Gastrocnemius medialis (tissue), 4 donors: ENCODE data around the gene LIME1. TPM values are rescaled to one million over a fixed set of nuclear protein-coding genes. Genes with fewer than 3 reads are reported as not detected.

ENCODE experiments used
- ATAC-seq, 2 donors: fragments of 150-250 bp; one replicate each; pipeline ENCODE4 v1.9.1; 2016
- DNase-seq, 2 donors: peaks; one replicate each; pipeline ENCODE4 v3.0.0-alpha.2; 2019
- H3K27ac ChIP-seq, 4 donors: fragments of 200-600 bp; sonication (generic); 1 replicate in 1 of 4; 2 replicates in 3 of 4; pipeline ENCODE4 v1.5.1; 2016 to 2018; ENCODE audit warnings: mild to moderate bottlenecking in 2 of 4, moderate library complexity in 1 of 4
- H3K27me3 ChIP-seq, 3 donors: fragments of 200-600 bp; sonication (generic) in 2 of 3; 1 replicate in 1 of 3; 2 replicates in 2 of 3; pipeline versions ENCODE4 v1.5.1 to v1.6.0; 2016 to 2019; ENCODE audit warnings: mild to moderate bottlenecking in 1 of 3, moderate library complexity in 1 of 3
- H3K36me3 ChIP-seq, 2 donors: fragments of 200-600 bp; sonication (generic) in 1 of 2; one replicate each; pipeline ENCODE4 v1.5.1; 2017 to 2018
- H3K4me1 ChIP-seq, 2 donors: fragments of 200-600 bp; sonication (generic) in 1 of 2; one replicate each; pipeline ENCODE4 v1.5.1; 2016 to 2017; ENCODE audit warnings: mild to moderate bottlenecking in 2 of 2
- H3K4me3 ChIP-seq, 4 donors: fragments of 200-600 bp; sonication (generic) in 3 of 4; 1 replicate in 1 of 4; 2 replicates in 3 of 4; pipeline ENCODE4 v1.5.1; 2016 to 2019; ENCODE audit warnings: mild to moderate bottlenecking in 2 of 4
- H3K9me3 ChIP-seq, 3 donors: fragments of 200-600 bp; sonication (generic) in 2 of 3; 1 replicate in 1 of 3; 2 replicates in 2 of 3; pipeline ENCODE4 v1.5.1; 2016 to 2019
- CTCF ChIP-seq, 5 experiments: fragments of 450-650 bp in 3 of 5; fragments of 200-600 bp in 2 of 5; sonication (generic) in 2 of 5; IDR thresholded peaks in 4 of 5; conservative IDR thresholded peaks in 1 of 5; 1 replicate in 4 of 5; 2 replicates in 1 of 5; pipeline ENCODE4 v1.5.1; 2016 to 2019; ENCODE audit warnings: antibody characterized with exemption in 5 of 5, mild to moderate bottlenecking in 3 of 5, moderate library complexity in 3 of 5
- POLR2A ChIP-seq, 2 donors: fragments of 450-650 bp; IDR thresholded peaks; one replicate each; pipeline ENCODE4 v1.6.1; 2017; ENCODE audit warnings: antibody characterized with exemption in 2 of 2, mild to moderate bottlenecking in 2 of 2, moderate library complexity in 2 of 2
- in situ Hi-C, 4 donors: fragments of 200-750 bp; cut with MboI; loops; one replicate each; pipeline versions ENCODE4 v1.15.0 to v1.8.0; 2017; ENCODE audit warnings: low sequenced_read_pairs in 4 of 4
- intact Hi-C: fragments of 100-400 bp; cut with DNase I; formaldehyde crosslinking; loops from one replicate; pipeline ENCODE4 v1.15.1; 2023; ENCODE audit warnings: low total_unique reads
- total RNA-seq, 4 donors: library from RNA; depleted of rRNA; stranded (reverse); fragments of >200 nt; gene quantifications; one replicate each; pipeline versions ENCODE4 v1.1.0 to v1.2.3, GENCODE V29; 2016

Gene LIME1
- total RNA-seq, 4 donors from 2014 or later, result 2.0 to 6.3 (median 4.1) TPM

- Histone ChIP-seq H3K27ac (peak overlapping the region; percentile 78 to 83 (median 82)), H3K4me3 (no peak overlapping the region), H3K9me3 (no peaks in the 10 kb centered on the region), H3K36me3 (peaks cover 0 to 7% of the 10 kb centered on the region in 2 donors), H3K4me1 (peaks cover 14 to 19% of the 10 kb centered on the region in 2 donors), H3K27me3 (no peaks in the 10 kb centered on the region)
- intact Hi-C loops (no loop called here), in situ Hi-C loops (no loop called here)
- ATAC-seq, result no peak
- TF ChIP-seq CTCF (IDR thresholded peaks at IDR 0.05 in 4 of 5, conservative IDR thresholded peaks at IDR 0.05 in 1 of 5) (no peak), POLR2A (IDR thresholded peaks at IDR 0.05) (no peak)
- DNase-seq, result no peak
Measured at GRCh38 chr20:63689046-63690002, 47.1 kb upstream of the LIME1 start.

GRCh38 chr20:63690003-63690897 lies 46.2 kb upstream of the LIME1 start:
- Histone ChIP-seq H3K9me3 (no peaks in the 10 kb centered on the region), H3K27me3 (no peaks in the 10 kb centered on the region), H3K4me1 (peaks cover 14 to 19% of the 10 kb centered on the region in 2 donors), H3K36me3 (peaks cover 0 to 7% of the 10 kb centered on the region in 2 donors), H3K27ac (no peak overlapping the region), H3K4me3 (no peak overlapping the region)
- intact Hi-C loops (no loop called here), in situ Hi-C loops (no loop called here)
- DNase-seq, result no peak
- ATAC-seq, result no peak
- TF ChIP-seq POLR2A (IDR thresholded peaks at IDR 0.05) (no peak), CTCF (IDR thresholded peaks at IDR 0.05 in 4 of 5, conservative IDR thresholded peaks at IDR 0.05 in 1 of 5) (no peak)

GRCh38 chr20:63690898-63691710 lies 45.4 kb upstream of the LIME1 start:
- Histone ChIP-seq H3K4me1 (peaks cover 20 to 21% of the 10 kb centered on the region in 2 donors), H3K4me3 (no peak overlapping the region), H3K27ac (no peak overlapping the region), H3K27me3 (no peaks in the 10 kb centered on the region), H3K9me3 (no peaks in the 10 kb centered on the region), H3K36me3 (peaks cover 0 to 7% of the 10 kb centered on the region in 2 donors)
- TF ChIP-seq CTCF (IDR thresholded peaks at IDR 0.05 in 4 of 5, conservative IDR thresholded peaks at IDR 0.05 in 1 of 5), result no peak
- no peak for TF ChIP-seq POLR2A (IDR thresholded peaks at IDR 0.05)
- in situ Hi-C loops (no loop called here), intact Hi-C loops (no loop called here)
- ATAC-seq (no peak), DNase-seq (no peak)

- TF ChIP-seq CTCF (IDR thresholded peaks at IDR 0.05 in 4 of 5, conservative IDR thresholded peaks at IDR 0.05 in 1 of 5) (no peak), POLR2A (IDR thresholded peaks at IDR 0.05) (no peak)
- in situ Hi-C loops, result no loop called here
- ATAC-seq (no peak), DNase-seq (no peak)
- peaks cover 17 to 20% of the 10 kb centered on the region in 2 donors for H3K4me1 ChIP-seq
- no peaks in the 10 kb centered on the region for H3K9me3 ChIP-seq
- no peak overlapping the region for H3K4me3 ChIP-seq
- H3K27ac ChIP-seq, result no peak overlapping the region
- intact Hi-C loops, result no loop called here
- H3K36me3 ChIP-seq, result peaks cover 0 to 7% of the 10 kb centered on the region in 2 donors
- H3K27me3 ChIP-seq, result no peaks in the 10 kb centered on the region
Measured at GRCh38 chr20:63691711-63692435, 44.6 kb upstream of the LIME1 start.
